HG03457 (cell line): ENCODE measurements around the gene ZNF423.

Source experiments
- ATAC-seq: cut with Tn5 transposase; IDR thresholded peaks from one replicate; pipeline ENCODE4 v1.9.1; 2021; ENCODE audit warnings: moderate number of reproducible peaks; ENCODE audit not compliant: unreplicated experiment

ZNF423 gene

DNA sequence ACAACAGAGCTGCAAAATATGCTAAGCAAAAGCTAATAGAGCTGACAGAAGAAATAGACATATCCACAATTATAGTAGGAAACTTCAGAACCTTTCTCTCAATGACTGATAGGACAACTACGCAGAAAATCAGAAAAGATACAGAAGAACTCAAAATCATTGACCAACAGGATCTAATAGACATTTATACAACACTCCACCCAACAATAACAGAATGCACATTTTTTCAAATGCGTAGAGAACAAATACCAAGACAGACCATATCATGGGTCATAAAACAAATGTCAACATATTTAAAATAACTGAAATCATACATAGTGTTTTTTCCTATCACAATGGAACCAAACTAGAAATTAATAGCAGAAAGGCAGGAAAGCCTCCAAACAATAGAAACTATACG, 244.9 kb downstream of the ZNF423 start:
- ATAC-seq = no peak

DNA sequence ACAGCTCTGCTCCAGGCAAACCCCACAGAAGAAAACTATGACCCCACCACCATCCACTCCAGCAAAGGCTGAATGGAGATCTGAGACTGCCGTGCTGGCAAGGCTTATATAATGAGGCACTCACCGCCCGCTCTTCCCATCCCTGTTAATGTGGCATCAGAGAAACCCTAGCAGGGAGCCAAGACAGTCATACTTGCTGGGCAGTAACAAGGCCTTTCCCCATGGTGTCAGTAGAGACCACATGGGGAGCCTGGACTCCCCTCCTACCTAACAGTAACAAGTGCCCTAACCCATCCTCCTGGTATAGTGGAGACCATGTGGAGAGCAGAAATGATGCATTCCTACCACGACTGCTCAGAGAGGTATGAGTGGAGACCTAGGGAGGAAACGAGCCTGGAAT, 247.1 kb downstream of the ZNF423 start:
- no peak for ATAC-seq

DNA sequence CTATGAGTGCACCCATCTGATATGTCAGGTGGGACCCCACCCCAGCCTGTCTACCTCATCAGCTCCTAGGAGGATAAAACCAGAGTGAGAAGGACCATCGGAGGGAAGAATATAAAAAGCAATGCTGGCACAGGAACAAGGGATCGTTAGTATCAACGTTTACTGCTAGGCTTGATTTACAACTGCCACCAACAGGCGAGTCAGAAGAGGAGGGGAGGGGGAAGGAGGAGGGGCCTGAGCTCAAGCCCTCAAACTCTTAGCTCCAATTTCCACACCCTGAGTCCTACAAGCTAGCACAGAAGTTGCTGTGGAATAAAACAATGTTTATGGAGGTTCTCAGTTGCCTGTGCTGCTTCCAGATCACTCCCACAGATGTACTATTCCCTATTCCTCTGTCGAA, 247.8 kb downstream of the ZNF423 start:
- no peak for ATAC-seq

DNA sequence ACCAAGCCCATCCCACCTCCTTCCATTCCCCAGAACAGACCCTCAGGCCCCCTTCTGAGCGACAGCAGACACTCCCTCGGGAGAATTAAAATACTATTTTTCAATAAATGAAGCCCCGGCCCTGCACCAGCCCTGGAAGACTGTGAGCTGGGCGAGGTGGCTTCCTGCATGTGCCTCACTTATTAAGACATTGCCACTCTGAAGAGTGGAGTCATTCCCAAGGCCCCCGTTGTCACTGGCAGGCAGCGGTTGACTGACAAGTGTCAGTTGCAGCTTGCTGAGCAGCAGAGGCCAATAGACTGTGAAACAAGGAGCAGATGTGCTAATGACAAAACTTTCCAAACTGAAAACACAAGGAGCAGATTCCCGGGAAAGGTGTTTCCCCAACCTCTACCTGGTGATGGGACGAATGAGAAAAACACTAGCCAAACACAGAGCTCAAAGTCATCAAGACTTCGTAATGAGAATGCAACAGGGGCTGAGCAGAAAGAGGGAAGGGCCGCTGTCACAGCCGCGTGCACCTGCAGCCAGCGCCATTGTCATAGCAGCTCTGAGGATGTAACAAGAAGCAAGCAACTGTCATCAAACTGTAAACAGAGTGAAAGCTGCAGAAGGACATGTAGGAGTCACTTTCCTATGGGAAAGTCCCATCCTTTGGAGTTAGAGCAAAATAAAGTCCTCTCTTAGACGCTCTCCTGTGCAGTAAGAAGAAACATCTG, 250.2 kb downstream of the ZNF423 start:
- no peak for ATAC-seq

DNA sequence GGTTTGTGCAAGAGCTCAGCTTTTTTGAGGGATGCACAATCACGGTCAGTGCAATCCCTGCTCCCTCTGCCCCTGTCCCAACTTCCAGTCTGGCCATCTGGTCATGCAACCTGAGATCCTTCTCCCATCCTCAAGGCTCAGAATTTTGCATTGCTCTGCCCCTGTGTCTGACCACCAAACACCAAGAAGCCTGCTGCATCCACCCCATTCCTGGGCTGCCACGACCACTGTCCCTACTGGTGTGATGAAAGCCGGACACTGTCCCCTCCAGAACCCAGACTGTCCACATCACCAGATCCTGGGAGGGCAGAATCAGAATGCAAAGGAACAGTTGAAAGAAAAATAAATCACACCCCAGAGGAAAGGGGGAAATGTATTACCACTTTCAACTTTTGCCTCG, 251.3 kb downstream of the ZNF423 start:
- no peak for ATAC-seq

DNA sequence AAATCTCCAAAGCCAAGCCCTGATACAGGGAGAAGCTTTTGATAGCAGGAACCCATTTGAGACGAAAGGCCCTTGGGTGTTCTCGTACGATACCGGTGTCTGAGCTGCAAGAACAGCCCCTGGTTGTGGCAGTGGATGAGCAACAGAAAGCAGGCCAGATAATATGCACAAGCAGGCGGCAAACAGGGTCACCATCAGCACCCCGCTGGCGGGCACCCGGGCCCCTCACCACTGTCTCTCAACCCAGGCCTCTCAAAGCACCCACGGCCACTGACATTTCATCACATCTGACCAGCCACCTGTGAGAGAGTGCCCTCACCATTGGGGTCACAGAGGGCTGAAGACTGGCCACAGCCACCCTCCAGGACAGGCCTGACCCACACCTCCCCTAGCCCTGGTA, 252.0 kb downstream of the ZNF423 start:
- no peak for ATAC-seq

DNA sequence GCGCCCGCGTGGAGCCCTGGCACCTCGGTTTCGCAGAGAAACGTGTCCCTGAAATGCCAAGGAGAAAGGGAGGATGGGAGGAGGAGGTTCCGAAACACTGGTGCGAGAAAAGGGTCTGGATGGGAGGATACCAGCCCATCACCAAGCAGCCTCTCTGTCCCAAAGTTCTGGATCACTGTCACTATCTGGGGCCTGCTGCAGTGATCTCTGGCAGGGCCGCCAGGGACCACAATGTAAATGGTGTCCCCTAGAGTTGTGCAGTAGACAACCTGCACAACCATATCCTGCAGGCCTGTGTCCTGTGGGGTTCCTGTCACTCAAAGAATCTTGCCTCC, 253.0 kb downstream of the ZNF423 start:
- no peak for ATAC-seq

DNA sequence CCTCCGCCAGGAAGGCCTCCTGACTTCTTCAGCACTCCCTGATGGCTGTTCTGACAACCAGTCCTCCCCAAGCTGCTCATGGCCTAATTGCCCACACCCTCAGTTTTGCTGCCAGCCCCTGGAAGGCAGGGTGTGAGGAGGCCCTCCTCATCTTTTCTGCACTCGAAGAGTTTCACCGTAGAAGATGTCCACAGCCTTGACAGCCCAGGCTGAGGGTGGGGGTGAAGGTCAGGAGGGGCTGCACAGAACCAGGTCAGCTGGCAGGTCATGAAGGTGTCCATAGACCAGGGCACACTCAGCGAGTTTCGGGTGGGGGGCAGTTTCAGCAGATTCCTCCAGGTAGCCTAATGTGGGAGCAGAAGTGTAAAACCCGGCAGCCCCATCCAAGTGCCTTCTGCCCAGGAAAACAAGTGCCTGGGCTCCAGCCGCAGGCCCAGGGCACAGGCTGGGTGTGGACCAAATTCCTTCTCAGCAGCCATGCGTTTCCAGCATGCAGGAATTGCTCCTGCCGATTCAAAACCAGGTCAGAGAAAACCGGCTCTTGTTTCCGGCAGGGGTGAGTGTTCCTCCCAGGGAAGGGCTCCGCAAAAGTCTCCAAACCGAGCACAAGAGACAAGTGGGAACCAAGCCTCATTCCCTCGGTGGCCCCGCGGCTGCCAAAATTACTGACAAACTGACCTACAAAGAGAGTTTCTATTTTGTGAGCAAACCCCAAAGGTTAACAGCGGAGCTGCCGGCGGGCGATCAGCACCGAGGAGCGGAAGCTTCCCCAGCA, 253.5 kb downstream of the ZNF423 start:
- no peak for ATAC-seq

DNA sequence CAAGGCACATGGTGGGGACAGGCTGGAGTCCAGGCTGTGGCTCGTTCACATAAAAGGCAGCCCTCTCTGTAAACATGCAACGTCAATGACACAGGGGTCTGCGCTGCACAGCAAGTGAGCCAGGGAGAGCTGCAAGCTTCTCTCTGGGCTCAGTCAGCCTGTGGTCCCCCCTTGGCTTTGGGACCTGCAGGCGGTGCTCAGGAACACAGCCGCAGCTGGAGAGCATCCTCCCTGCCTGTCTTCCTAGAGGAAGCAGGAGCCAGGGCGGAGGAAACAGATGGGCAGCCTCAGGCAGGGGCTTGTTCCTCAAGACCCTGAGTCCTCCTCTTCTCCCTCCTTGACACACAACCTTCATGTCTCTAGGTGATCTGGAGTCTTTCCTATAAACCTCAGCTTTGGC, 254.3 kb downstream of the ZNF423 start:
- ATAC-seq = no peak

DNA sequence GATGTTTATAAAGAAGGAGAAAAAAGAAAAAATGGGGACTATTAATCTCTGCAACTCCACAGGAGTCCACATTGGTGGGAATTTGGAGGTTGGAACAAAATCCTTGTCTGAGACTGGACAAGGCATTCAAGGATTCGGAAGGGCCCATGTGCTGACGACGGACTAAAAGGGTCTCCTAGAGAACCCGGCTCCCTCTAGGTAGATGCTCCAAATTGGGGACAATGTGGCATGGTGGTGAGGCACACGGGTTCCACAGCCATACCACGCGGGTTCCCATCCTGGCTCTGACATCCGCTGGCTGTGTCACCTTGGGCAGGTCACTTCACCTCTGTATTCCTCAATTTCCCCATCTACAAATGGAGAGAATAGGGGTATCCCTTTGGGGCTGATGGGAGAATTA, 254.9 kb downstream of the ZNF423 start:
- ATAC-seq = no peak

DNA sequence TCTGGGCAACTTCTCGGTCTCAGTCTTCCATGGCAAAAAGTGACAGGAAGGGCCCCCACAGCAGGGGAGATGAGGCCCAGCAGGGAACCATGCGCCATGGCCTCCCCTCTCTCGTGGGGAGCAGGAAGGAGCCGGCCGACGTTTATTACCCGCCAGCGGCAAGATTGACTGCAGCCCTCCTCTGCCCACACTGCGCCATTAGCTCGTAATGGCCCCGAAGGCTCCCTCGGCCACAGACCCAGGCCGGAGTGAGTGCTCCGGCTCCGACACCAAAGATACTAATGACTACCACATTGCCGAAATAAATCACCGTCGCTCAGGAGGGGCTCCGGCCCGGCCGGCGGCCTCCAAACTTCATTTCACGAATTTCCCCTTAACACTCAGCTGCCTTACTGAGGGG, 255.4 kb downstream of the ZNF423 start:
- no peak for ATAC-seq

DNA sequence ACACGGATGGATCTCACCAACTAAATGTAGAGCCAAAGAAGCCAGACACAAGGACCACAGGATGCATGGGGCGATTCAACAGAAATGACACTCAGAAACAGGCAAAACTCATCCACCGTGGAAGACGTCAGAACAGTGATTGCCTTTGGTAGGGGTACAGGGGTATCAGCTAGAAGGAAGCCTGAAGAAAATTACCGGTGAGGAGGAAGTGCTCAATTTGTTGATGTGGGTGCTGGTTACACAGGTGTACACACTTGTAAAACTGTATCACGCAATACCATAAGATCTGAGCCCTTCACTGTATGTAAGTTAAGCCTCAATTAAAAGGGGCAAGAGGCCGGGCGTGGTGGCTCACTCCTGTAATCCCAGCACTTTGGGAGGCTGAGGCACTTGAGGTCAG, 256.2 kb downstream of the ZNF423 start:
- no peak for ATAC-seq

DNA sequence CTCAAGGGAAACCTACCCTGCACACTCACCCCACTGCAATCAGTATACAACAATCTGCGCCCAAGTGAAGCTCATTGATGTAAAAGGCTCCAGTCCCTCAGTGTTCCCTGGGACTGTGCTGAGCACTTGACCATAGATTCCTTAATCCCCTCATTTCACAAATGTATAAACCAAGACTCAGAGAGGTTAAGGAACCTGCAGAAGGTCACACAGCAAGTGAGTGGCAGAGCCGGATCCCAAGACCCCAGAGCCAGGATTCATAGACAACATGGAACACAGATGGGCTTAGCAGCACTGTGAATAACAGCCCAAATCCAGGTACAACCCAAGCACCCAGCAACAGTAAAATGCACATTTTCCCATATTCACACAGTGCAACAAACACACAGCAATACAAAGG, 256.6 kb downstream of the ZNF423 start:
- no peak for ATAC-seq

DNA sequence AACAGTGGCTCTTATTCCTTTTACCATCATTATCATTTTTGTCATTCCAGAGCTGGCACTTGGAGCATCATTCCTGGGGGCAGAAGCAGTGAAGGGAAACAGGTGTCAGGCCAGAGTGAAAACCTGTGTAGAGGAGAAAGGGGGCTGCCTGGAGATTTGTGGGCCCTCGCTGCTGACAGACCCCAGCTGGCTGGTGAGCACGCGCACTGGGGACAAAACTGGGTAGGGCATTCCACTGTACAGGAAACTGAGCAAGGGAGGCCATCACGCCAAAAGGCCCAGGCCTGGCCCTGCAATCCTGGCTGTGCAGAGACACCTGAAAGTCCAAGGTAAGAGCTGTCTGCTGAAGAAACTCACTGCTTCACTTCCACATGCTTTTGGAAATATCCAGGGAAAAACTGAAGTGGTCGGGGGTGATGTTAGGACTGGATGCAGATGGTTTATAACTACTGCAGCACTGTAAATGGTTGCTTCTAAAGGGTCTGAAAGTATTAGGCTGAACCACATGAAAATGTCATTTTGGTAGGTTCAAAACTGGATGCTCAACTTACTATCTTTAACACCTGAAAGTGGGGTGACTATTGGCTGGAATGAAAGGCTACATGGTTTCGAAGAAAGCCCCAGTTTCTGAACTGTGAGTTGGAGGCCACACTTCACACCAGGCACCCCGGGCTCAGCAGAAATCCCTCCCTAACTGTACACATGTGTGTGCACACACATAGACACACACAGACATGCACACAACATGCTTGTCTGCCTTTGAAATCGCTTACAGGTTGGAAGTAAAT, 257.3 kb downstream of the ZNF423 start:
- ATAC-seq = no peak

DNA sequence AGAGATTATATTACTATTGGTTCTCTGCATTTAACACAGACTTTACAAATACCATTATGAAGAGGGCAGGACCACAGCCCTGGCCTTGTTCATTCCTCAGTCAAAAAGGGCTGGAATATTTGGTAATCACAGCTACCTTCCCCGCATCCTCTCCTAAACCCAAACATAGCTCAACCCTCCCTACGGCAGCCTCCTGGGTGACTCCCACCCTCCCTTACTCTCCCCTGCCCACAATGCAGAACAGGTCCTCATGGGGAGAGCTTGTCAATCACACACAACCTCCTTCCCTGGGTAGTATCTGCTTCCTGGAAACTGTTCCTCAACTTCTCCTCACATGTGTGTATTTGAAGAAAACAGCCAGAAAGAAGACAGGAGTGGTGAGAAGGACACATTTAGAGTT, 258.1 kb downstream of the ZNF423 start:
- ATAC-seq = no peak

DNA sequence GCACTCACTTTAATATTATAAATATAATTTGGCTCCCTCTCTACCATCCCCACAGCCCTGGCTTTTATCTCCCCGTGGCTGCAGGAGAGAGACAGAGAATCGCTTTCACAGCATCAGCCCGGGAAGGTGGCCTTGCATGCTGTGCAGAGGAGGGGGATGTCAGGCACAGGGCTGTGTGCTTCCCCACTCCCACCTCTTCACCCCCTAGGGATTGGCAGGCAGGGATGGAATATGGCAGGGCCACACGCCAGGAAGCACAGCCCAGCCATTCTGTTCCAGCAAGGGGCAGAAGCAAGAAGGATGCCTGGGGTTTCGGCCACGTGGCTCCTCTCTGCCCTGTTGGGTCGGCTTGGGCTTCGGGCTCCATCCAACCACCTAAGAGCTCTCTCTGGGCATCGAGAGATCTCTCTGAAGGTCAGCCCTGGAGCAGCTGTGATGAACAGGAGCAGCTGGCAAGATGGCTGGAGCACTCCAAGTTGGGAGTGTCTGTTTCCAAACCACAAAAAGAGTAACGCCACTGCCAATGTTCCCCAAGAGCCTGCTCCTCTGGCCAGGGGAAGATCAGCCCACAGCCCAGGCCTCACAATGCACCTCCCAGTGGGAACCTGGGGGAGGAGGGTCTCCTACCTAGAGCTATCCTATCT, 259.1 kb downstream of the ZNF423 start:
- no peak for ATAC-seq

DNA sequence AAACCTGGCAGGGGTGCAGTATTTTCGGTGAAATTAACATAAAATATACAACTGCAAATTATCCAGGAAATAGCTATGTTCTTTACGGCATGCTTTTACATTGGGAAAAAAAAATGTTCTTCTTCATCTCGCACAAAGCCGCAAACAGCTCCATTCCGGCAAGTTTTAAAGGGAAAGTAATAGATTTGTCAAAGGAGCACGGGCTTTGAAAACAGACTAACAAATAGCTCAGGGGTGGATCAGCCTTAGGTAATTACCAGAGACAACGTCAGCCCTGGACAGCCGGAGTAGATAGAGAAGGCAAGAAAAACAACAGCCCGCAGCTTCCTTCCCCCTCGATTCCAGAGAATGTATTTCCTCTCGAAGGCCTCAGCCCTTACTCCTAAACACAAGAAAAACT, 259.8 kb downstream of the ZNF423 start:
- no peak for ATAC-seq

DNA sequence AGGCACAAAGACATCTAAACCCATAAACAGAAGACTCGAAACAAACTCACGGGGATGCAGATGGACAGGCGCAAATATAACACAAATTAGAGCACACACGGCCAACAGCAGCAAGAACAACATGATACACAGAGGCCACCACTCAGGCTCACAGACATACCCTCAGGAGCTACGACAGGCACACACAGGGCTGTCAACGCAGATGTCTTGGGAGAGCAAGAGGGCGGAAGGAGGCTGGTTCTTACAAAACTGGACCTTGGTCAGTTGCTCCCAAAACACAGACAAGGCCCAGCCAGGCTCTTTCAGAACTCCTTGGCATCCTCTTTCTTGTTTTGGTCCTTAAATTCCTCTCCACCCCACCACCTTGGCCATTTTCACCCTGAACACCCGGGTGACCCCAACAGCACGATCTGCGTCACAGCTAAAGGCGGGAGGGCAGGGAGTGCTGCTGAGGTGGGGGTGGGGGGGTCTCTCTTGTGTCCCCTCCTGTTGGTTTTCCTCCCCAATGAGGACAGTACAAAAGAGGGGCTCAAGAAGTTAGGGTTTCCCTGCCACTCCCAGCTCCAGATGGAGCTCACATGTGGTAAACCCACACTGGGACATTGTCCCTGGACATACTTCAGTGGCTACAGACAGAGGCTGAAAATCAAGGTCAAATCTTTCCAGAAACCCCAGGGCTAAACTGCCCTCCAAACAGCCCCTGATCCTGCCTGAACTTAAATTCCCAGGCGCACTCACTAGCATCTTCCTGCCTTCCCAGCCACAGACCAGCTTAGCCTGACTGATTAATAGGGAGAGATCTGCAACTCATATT, 261.0 kb downstream of the ZNF423 start:
- no peak for ATAC-seq

DNA sequence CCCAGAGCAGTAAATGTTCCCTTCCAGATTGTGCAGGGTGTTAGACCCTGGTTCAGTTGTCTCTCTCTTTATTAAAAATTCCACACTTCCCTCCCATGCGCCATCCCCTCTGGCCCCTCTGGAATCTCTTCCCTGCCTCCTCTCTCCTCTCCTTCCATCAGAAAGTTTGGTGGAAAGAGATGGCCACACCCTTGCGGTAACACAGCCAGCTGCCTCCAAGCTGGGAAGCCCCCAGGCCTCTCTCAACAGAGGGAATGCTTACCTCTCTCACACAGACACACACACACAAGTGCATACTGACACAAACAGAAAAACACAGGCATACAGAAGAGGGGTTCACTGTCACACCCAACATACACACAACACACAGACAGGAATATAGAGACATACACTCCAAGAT, 261.8 kb downstream of the ZNF423 start:
- no peak for ATAC-seq

DNA sequence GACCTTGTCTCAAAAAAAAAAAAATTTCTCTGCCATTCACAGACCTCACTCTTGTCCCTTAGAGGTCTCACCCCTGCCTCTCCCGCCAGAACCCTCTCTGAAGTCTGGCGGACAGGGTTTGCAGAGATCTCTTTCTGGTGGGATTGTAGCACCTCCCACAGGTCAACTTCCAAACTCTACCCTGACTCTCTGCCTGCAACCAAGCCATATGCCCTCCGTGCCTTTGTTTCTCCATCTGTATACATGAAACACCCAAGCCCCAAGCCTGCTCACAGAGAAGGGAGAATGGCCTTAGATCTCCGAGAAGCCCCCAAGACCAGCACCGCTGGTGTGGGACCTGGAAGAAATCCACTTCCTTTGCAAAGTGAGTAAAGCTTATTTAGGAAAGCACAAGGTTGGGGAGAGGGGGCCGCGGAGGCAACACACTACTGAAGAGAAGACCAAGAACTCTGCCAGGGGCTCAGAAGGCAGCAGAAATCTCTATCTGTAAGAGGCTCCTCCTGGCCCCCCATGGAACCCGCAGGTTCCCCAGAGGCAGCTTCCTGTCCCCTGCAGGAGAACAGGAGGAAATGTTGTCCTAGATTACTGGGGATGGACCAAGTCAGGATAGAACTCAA, 262.4 kb downstream of the ZNF423 start:
- ATAC-seq = no peak
